ENCODE data around the gene PDIA6.

- TF ChIP-seq CTCF (IDR thresholded peaks at IDR 0.05 in 2 of 3, conservative IDR thresholded peaks at IDR 0.05 in 1 of 3; ENCODE audit: insufficient read depth in 2 of 3, low read depth in 1 of 3, low read length in 3 of 3), result no peak
- no peak for TF ChIP-seq POLR2A (conservative IDR thresholded peaks at IDR 0.05)
- TF ChIP-seq NFE2 (IDR thresholded peaks at IDR 0.05; ENCODE audit: low read depth), result no peak
- TF ChIP-seq SP2 (IDR thresholded peaks at IDR 0.05; ENCODE audit: extremely low read depth, low read depth, low read length, poor library complexity, severe bottlenecking), result no peak
Measured at GRCh38 chr2:10839813-10840212, 27.2 kb upstream of the PDIA6 start.

Measured in K562 (cell line).